ENCODE measurements around the gene WNT5B. TPM values are rescaled to one million over a fixed set of nuclear protein-coding genes. Genes with fewer than 3 reads are reported as not detected.

The WNT5B gene
- total and polyA plus RNA-seq, 4 donors: 0.59 to 2.4 (median 0.97) TPM

- Histone ChIP-seq H3K9me3 (ENCODE audit: control insufficient read depth in 4 of 4, low read length in 3 of 4) (no peaks in the 10 kb centered on the region), H3K27ac (ENCODE audit: low read depth in 1 of 2, low read length in 2 of 2) (no peak overlapping the region), H3K9ac (ENCODE audit: low read depth in 1 of 2, low read length in 2 of 2) (no peak overlapping the region), H3K4me1 (ENCODE audit: control insufficient read depth in 4 of 4, insufficient read depth in 4 of 4, low read length in 3 of 4) (peaks cover 0 to 9% (median 4%) of the 10 kb centered on the region in 4 donors), H3K27me3 (ENCODE audit: control insufficient read depth in 4 of 4, insufficient read depth in 4 of 4, low read length in 3 of 4) (no peaks in the 10 kb centered on the region), H3K4me3 (ENCODE audit: low read depth in 1 of 3, low read length in 3 of 3) (no peak overlapping the region), H3K36me3 (ENCODE audit: control insufficient read depth in 4 of 4, insufficient read depth in 3 of 4, low read depth in 1 of 4, low read length in 3 of 4) (no peaks in the 10 kb centered on the region)
- 97% methylated on average over 5 of the region's 5 CpGs for WGBS
- DNase-seq (ENCODE audit: low spot score): no peak
- TF ChIP-seq HNF4A (conservative IDR thresholded peaks at IDR 0.05) (no peak), FOXA2 (IDR thresholded peaks at IDR 0.05) (no peak), RAD21 (IDR thresholded peaks at IDR 0.05) (no peak), FOXA1 (IDR thresholded peaks at IDR 0.05) (no peak), RXRA (IDR thresholded peaks at IDR 0.05) (no peak), CTCF (IDR thresholded peaks at IDR 0.05; ENCODE audit: low read depth, low read length, missing input control) (no peak)
Observed at GRCh38 chr12:1688086-1688710, 59.2 kb downstream of the WNT5B start.

DNA sequence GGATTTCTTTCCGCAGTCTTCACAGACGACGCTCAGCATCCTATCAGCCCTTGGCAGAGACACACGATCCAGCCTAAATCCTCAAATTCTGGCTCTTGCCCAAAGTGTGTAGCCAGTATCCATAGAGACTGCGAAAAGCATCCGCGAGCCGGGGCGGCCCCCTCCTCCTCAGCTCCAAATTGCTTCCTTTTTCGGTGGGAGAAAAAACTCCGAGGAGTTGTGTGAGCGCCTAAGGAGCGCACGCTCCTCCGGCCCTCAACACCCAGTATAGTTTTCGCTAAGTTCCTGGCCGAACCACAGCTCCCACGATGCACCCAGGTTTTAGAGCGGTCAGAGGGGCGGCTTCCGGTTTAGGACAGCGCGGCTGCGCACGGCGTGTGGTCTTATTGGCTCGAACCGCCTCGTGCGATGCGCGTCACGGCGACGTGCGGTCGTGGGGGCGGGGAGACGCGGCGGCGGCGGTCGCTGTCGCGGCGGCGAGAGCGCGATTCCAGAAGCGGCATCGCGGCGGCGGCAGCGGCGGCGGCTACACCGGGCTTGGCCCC, 61.6 kb downstream of the WNT5B start, which contains the start of gene ADIPOR2:
TSS of gene ADIPOR2 (plus strand) at position 493 of the 545 bp plus-strand sequence. CDS start 63,274 bp downstream, outside the sequence.
- under 1% methylated on average over 59 of the region's 59 CpGs for WGBS

More for the DNA sequence above, 61.6 kb downstream of the WNT5B start, which contains the start of gene ADIPOR2:
- peaks cover 0 to 2% (median 0%) of the 10 kb centered on the region in 4 donors for H3K36me3 ChIP-seq (ENCODE audit: control insufficient read depth in 4 of 4, insufficient read depth in 3 of 4, low read depth in 1 of 4, low read length in 3 of 4)
- H3K9ac ChIP-seq (ENCODE audit: low read depth in 1 of 2, low read length in 2 of 2): peak within 1 kb of the TSS; percentile 82 to 98
- no peak for TF ChIP-seq FOXA2 (IDR thresholded peaks at IDR 0.05)
- TF ChIP-seq SP1 (IDR thresholded peaks at IDR 0.05): peak; percentile 75
- no peak for TF ChIP-seq JUND (IDR thresholded peaks at IDR 0.05)
- peak; percentile 47 for TF ChIP-seq TAF1 (conservative IDR thresholded peaks at IDR 0.05)
- TF ChIP-seq, protein P1, sequence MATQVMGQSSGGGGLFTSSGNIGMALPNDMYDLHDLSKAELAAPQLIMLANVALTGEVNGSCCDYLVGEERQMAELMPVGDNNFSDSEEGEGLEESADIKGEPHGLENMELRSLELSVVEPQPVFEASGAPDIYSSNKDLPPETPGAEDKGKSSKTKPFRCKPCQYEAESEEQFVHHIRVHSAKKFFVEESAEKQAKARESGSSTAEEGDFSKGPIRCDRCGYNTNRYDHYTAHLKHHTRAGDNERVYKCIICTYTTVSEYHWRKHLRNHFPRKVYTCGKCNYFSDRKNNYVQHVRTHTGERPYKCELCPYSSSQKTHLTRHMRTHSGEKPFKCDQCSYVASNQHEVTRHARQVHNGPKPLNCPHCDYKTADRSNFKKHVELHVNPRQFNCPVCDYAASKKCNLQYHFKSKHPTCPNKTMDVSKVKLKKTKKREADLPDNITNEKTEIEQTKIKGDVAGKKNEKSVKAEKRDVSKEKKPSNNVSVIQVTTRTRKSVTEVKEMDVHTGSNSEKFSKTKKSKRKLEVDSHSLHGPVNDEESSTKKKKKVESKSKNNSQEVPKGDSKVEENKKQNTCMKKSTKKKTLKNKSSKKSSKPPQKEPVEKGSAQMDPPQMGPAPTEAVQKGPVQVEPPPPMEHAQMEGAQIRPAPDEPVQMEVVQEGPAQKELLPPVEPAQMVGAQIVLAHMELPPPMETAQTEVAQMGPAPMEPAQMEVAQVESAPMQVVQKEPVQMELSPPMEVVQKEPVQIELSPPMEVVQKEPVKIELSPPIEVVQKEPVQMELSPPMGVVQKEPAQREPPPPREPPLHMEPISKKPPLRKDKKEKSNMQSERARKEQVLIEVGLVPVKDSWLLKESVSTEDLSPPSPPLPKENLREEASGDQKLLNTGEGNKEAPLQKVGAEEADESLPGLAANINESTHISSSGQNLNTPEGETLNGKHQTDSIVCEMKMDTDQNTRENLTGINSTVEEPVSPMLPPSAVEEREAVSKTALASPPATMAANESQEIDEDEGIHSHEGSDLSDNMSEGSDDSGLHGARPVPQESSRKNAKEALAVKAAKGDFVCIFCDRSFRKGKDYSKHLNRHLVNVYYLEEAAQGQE (IDR thresholded peaks at IDR 0.05): peak; percentile 79
- no peak for TF ChIP-seq NR2F2 (IDR thresholded peaks at IDR 0.05)
- peak; percentile 43 to 82 for TF ChIP-seq GABPA (IDR thresholded peaks at IDR 0.05 in 1 of 2, conservative IDR thresholded peaks at IDR 0.05 in 1 of 2)
- TF ChIP-seq ZBTB33 (IDR thresholded peaks at IDR 0.05): peak; percentile 54
- TF ChIP-seq RXRA (IDR thresholded peaks at IDR 0.05): peak; percentile 28 to 55
- no peak for TF ChIP-seq HNF4A (conservative IDR thresholded peaks at IDR 0.05)
- peak in 1 of 2 donors; percentile 59 for TF ChIP-seq RAD21 (IDR thresholded peaks at IDR 0.05)
- peak; percentile 66 for TF ChIP-seq YY1 (IDR thresholded peaks at IDR 0.05)
- TF ChIP-seq EGR1 (IDR thresholded peaks at IDR 0.05; ENCODE audit: low read depth in 2 of 2): peak in 1 of 2 donors; percentile 40
- TF ChIP-seq, protein P2, sequence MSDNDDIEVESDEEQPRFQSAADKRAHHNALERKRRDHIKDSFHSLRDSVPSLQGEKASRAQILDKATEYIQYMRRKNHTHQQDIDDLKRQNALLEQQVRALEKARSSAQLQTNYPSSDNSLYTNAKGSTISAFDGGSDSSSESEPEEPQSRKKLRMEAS (IDR thresholded peaks at IDR 0.05): peak; percentile 92
- H3K4me3 ChIP-seq (ENCODE audit: low read depth in 1 of 3, low read length in 3 of 3): peak within 1 kb of the TSS; percentile 74 to 88 (median 84)
- peak; percentile 93 for DNase-seq (ENCODE audit: low spot score)
- no peaks in the 10 kb centered on the region for H3K27me3 ChIP-seq (ENCODE audit: control insufficient read depth in 4 of 4, insufficient read depth in 4 of 4, low read length in 3 of 4)
- no peaks in the 10 kb centered on the region for H3K9me3 ChIP-seq (ENCODE audit: control insufficient read depth in 4 of 4, low read length in 3 of 4)
- H3K27ac ChIP-seq (ENCODE audit: low read depth in 1 of 2, low read length in 2 of 2): peak within 1 kb of the TSS; percentile 99
- peaks cover 1 to 17% (median 6%) of the 10 kb centered on the region in 4 donors for H3K4me1 ChIP-seq (ENCODE audit: control insufficient read depth in 4 of 4, insufficient read depth in 4 of 4, low read length in 3 of 4)
